Loucy (cell line): ENCODE results near the gene PLPP4.

Experiments
- H2AFZ ChIP-seq: fragments of 200-600 bp; sonication (generic); 2 replicates; pipeline ENCODE4 v1.6.0; 2016; ENCODE audit warnings: antibody characterized with exemption, mild to moderate bottlenecking, low read length, moderate library complexity
- H3F3A ChIP-seq: fragments of 200-600 bp; 2 replicates; pipeline ENCODE4 v1.6.0; 2016; ENCODE audit warnings: antibody characterized with exemption, low read depth, mild to moderate bottlenecking
- H3K27me3 ChIP-seq: fragments of 200-600 bp; sonication (generic); 2 replicates; pipeline ENCODE4 v1.6.1; 2014; ENCODE audit warnings: low read length, mild to moderate bottlenecking; ENCODE audit not compliant: insufficient read depth, poor library complexity, severe bottlenecking
- H3K36me3 ChIP-seq: fragments of 200-600 bp; sonication (generic); 2 replicates; pipeline ENCODE4 v1.6.1; 2016; ENCODE audit warnings: low read length; ENCODE audit not compliant: insufficient read depth
- H3K4me1 ChIP-seq: fragments of 200-600 bp; sonication (generic); 2 replicates; pipeline ENCODE4 v1.5.1; 2014; ENCODE audit warnings: low read length, mild to moderate bottlenecking; ENCODE audit not compliant: insufficient read depth, poor library complexity, severe bottlenecking
- H3K4me2 ChIP-seq: fragments of 200-600 bp; sonication (generic); 2 replicates; pipeline ENCODE4 v1.6.0; 2014; ENCODE audit warnings: antibody characterized with exemption, low read length, low read depth, mild to moderate bottlenecking; ENCODE audit not compliant: poor library complexity, severe bottlenecking
- H3K4me3 ChIP-seq: fragments of 200-600 bp; sonication (generic); 2 replicates; pipeline ENCODE4 v1.5.1; 2014; ENCODE audit warnings: low read length, mild to moderate bottlenecking, mixed read lengths; ENCODE audit not compliant: poor library complexity, severe bottlenecking
- H3K79me2 ChIP-seq: fragments of 200-600 bp; sonication (generic); 2 replicates; pipeline ENCODE4 v1.6.1; 2014; ENCODE audit warnings: low read length; ENCODE audit not compliant: insufficient read depth
- H3K9ac ChIP-seq: fragments of 200-600 bp; sonication (generic); 2 replicates; pipeline ENCODE4 v1.6.0; 2014; ENCODE audit warnings: mild to moderate bottlenecking, low read depth, low read length, moderate library complexity; ENCODE audit not compliant: poor library complexity, severe bottlenecking
- H3K9me2 ChIP-seq: fragments of 200-600 bp; sonication (generic); replicated peaks from 2 replicates; pipeline ENCODE4 v1.6.1; 2016; ENCODE audit warnings: low read depth, low read length, mixed read lengths
- H3K9me3 ChIP-seq: fragments of 200-600 bp; sonication (generic); 2 replicates; pipeline ENCODE4 v1.6.1; 2014; ENCODE audit warnings: mild to moderate bottlenecking, antibody characterized with exemption, low read length, low read depth; ENCODE audit not compliant: insufficient read depth
- H4K20me1 ChIP-seq: fragments of 200-600 bp; sonication (generic); 2 replicates; pipeline ENCODE4 v1.6.0; 2014; ENCODE audit warnings: antibody characterized with exemption, low read length, mild to moderate bottlenecking; ENCODE audit not compliant: insufficient read depth, poor library complexity, severe bottlenecking
- EZH2phosphoT487 ChIP-seq: fragments of 200-600 bp; IDR thresholded peaks from 2 replicates; pipeline ENCODE4 v1.6.1; 2018; ENCODE audit warnings: antibody characterized with exemption, mild to moderate bottlenecking, moderate library complexity, borderline replicate concordance
- TF ChIP-seq, protein P1 (sequence below): fragments of 200-600 bp; sonication (generic); conservative IDR thresholded peaks from 2 replicates; pipeline ENCODE4 v1.5.1; 2014; ENCODE audit warnings: mild to moderate bottlenecking, antibody characterized with exemption, low read length

Gene PLPP4

DNA sequence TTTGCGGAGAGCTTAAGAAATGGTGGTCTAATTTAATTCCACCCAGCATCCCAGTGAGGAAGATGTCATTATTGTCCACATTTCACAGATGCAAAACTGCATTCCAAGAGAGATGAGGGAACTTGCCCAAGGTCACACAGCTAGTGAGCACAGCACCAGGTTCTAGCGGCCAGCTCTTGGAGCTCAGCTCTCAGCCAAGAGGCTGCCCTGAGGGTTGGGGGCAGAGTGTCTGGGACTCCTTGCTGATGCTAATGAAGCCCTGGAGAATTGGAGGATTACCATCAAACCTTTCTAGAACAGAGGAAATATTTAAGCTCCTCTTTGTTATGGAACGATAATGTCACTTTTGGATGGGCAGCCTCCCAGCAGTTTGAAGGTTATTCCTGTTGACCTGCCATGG is 48.0 kb downstream of the PLPP4 start:
- Histone ChIP-seq H3K9me3 (no peaks in the 10 kb centered on the region), H2AFZ (no peak overlapping the region), H3K9ac (no peak overlapping the region), H3K4me2 (no peak overlapping the region), H3K79me2 (no peaks in the 10 kb centered on the region), H3K27me3 (no peaks in the 10 kb centered on the region), H3K4me1 (peaks cover 17% of the 10 kb centered on the region), H4K20me1 (no peaks in the 10 kb centered on the region), H3K9me2 (no peaks in the 10 kb centered on the region), H3K4me3 (no peak overlapping the region), H3K36me3 (no peaks in the 10 kb centered on the region), H3F3A (no peaks in the 10 kb centered on the region)
- no peak for TF ChIP-seq EZH2phosphoT487
- TF ChIP-seq, protein P1, sequence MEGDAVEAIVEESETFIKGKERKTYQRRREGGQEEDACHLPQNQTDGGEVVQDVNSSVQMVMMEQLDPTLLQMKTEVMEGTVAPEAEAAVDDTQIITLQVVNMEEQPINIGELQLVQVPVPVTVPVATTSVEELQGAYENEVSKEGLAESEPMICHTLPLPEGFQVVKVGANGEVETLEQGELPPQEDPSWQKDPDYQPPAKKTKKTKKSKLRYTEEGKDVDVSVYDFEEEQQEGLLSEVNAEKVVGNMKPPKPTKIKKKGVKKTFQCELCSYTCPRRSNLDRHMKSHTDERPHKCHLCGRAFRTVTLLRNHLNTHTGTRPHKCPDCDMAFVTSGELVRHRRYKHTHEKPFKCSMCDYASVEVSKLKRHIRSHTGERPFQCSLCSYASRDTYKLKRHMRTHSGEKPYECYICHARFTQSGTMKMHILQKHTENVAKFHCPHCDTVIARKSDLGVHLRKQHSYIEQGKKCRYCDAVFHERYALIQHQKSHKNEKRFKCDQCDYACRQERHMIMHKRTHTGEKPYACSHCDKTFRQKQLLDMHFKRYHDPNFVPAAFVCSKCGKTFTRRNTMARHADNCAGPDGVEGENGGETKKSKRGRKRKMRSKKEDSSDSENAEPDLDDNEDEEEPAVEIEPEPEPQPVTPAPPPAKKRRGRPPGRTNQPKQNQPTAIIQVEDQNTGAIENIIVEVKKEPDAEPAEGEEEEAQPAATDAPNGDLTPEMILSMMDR = no peak

DNA sequence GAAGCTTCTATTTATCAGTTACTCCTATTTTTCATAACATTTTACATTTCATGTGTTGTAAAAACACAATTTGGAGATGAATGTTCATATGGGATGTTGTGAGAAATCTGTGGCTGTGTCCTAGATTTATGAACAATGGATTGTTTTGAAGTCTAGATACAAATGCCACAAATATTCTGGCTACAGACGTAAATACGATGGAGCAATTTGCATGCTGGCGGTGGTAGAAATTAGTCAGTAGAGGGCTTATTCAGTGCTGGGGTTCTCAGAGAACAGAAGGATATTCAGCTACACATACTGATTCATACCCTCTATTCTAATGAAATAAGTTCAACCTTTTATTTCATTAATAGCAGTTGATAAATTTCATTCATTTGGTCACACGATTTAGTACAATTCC is 48.8 kb downstream of the PLPP4 start:
- no peak overlapping the region for H3K4me2 ChIP-seq
- H4K20me1 ChIP-seq = no peaks in the 10 kb centered on the region
- H2AFZ ChIP-seq = no peak overlapping the region
- no peaks in the 10 kb centered on the region for H3K79me2 ChIP-seq
- no peaks in the 10 kb centered on the region for H3K9me2 ChIP-seq
- peaks cover 17% of the 10 kb centered on the region for H3K4me1 ChIP-seq
- H3K9ac ChIP-seq = no peak overlapping the region
- H3K36me3 ChIP-seq = no peaks in the 10 kb centered on the region
- no peak for TF ChIP-seq EZH2phosphoT487
- TF ChIP-seq, protein P1 = no peak
- no peaks in the 10 kb centered on the region for H3K27me3 ChIP-seq
- no peak overlapping the region for H3K4me3 ChIP-seq
- no peaks in the 10 kb centered on the region for H3F3A ChIP-seq
- H3K9me3 ChIP-seq = no peaks in the 10 kb centered on the region

- Histone ChIP-seq H3K9ac (no peak overlapping the region), H3F3A (no peaks in the 10 kb centered on the region), H3K9me3 (no peaks in the 10 kb centered on the region), H3K79me2 (no peaks in the 10 kb centered on the region), H3K4me2 (no peak overlapping the region), H3K9me2 (no peaks in the 10 kb centered on the region), H3K27me3 (no peaks in the 10 kb centered on the region), H3K4me3 (no peak overlapping the region), H3K36me3 (no peaks in the 10 kb centered on the region), H2AFZ (no peak overlapping the region), H3K4me1 (peaks cover 17% of the 10 kb centered on the region), H4K20me1 (no peaks in the 10 kb centered on the region)
- TF ChIP-seq EZH2phosphoT487 = no peak
- TF ChIP-seq, protein P1 = no peak
Measured at GRCh38 chr10:120506674-120507073, 49.6 kb downstream of the PLPP4 start.
